ENCODE data around the gene EPAS1. TPM values are rescaled to one million over a fixed set of nuclear protein-coding genes. Genes with fewer than 3 reads are reported as not detected.

The EPAS1 gene
- polyA plus RNA-seq, 1 of the 3 experiments (the other 2 are of a cell fraction), result 69.2 TPM

GRCh38 chr2:46306988-46307655 is 9.9 kb downstream of the EPAS1 start:
- peaks cover 26 to 79% of the 10 kb centered on the region in 2 experiments; a peak in 3 of 4 replicates for H3K4me1 ChIP-seq (ENCODE audit: control insufficient read depth in 1 of 2, insufficient read depth in 2 of 2, low read depth in 1 of 2, low read length in 1 of 2)
- peaks cover 100% of the 10 kb centered on the region for H3K79me2 ChIP-seq (ENCODE audit: insufficient read depth)
- no peak overlapping the region for H3K9ac ChIP-seq
- H3F3A ChIP-seq (replicated peaks; ENCODE audit: insufficient read depth), result peaks cover 4% of the 10 kb centered on the region
- no peak for DNase-seq
- TF ChIP-seq POLR2AphosphoS5 (IDR thresholded peaks at IDR 0.05; ENCODE audit: low read depth, low read length) (no peak), USF1 (IDR thresholded peaks at IDR 0.05; ENCODE audit: borderline replicate concordance, low read depth) (no peak), SMC3 (IDR thresholded peaks at IDR 0.05; ENCODE audit: low read depth, low read length) (no peak)
- H2AFZ ChIP-seq (ENCODE audit: low read depth), result no peak overlapping the region
- no peaks in the 10 kb centered on the region for H3K9me2 ChIP-seq
- H3K27me3 ChIP-seq (ENCODE audit: insufficient read depth), result no peaks in the 10 kb centered on the region
- peaks cover 32% of the 10 kb centered on the region for H4K20me1 ChIP-seq (ENCODE audit: insufficient read depth)
- POLR2A ChIA-PET, result interaction anchor here (0.9 to 1.6 kb wide), 4 partner anchors 10 to 65 kb away, joined by 3 to 7 read pairs (median 5); partner anchors contain the start of gene EPAS1
- CTCF ChIA-PET, result interaction anchor here (0.7 to 3.3 kb wide), 8 partner anchors 8 to 296 kb away, joined by 3 to 20 read pairs (median 4); no protein-coding TSS in a partner anchor
- 89% methylated on average over 8 of the region's 8 CpGs for WGBS (ENCODE audit: low lambda C conversion rate)
- no peaks in the 10 kb centered on the region for H3K9me3 ChIP-seq
- H3K36me3 ChIP-seq (replicated peaks in 1 of 2; ENCODE audit: control insufficient read depth in 1 of 2, insufficient read depth in 2 of 2, low read length in 1 of 2), result peaks cover 0 to 11% of the 10 kb centered on the region in 2 experiments
- H3K27ac ChIP-seq (ENCODE audit: low read depth in 2 of 2, low read length in 1 of 2), result peak overlapping the region in 1 of 2 experiments; percentile 53; a peak in 1 of 4 replicates
- no peak overlapping the region for H3K4me3 ChIP-seq (ENCODE audit: low read depth in 2 of 2, low read length in 1 of 2)
- no peak overlapping the region for H3K4me2 ChIP-seq

DNA sequence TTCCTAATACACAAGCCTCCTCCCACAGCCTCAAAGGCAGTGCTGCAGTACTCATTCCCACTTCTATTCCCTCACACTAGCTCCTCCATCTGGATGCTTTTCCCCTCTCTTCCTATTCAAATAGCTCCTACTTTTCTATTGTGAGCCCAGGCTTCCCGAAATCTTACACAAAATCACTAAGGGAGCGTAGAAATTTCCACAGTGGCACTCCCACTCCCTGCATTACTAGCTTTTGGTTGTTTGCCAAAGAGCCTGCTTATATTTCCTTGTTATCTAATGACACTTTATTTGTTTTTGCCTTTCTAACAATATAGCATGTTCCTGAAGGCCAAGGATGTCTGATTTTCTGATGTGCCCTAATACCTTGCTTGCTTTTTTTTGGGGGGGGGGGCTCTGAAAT is 10.9 kb downstream of the EPAS1 start:
- Histone ChIP-seq H3K9me2 (no peaks in the 10 kb centered on the region), H3K9me3 (no peaks in the 10 kb centered on the region), H4K20me1 (ENCODE audit: insufficient read depth) (peaks cover 27% of the 10 kb centered on the region), H3K27ac (ENCODE audit: low read depth in 2 of 2, low read length in 1 of 2) (peak overlapping the region in 1 of 2 experiments; percentile 41; a peak in 1 of 4 replicates), H3K4me2 (no peak overlapping the region), H3K79me2 (ENCODE audit: insufficient read depth) (peaks cover 100% of the 10 kb centered on the region), H2AFZ (ENCODE audit: low read depth) (no peak overlapping the region), H3K4me1 (ENCODE audit: control insufficient read depth in 1 of 2, insufficient read depth in 2 of 2, low read depth in 1 of 2, low read length in 1 of 2) (peaks cover 26 to 80% of the 10 kb centered on the region in 2 experiments; a peak in 3 of 4 replicates), H3F3A (replicated peaks; ENCODE audit: insufficient read depth) (peaks cover 4% of the 10 kb centered on the region), H3K36me3 (replicated peaks in 1 of 2; ENCODE audit: control insufficient read depth in 1 of 2, insufficient read depth in 2 of 2, low read length in 1 of 2) (peaks cover 0 to 11% of the 10 kb centered on the region in 2 experiments), H3K9ac (no peak overlapping the region), H3K4me3 (ENCODE audit: low read depth in 2 of 2, low read length in 1 of 2) (no peak overlapping the region), H3K27me3 (ENCODE audit: insufficient read depth) (no peaks in the 10 kb centered on the region)
- ChIA-PET CTCF (interaction anchor here (0.6 to 3.3 kb wide), 11 partner anchors 9 to 297 kb away, joined by 3 to 20 read pairs (median 4); no protein-coding TSS in a partner anchor), POLR2A (interaction anchor here (0.9 to 1.6 kb wide), 3 partner anchors 11 to 47 kb away, joined by 4 to 7 read pairs (median 7); partner anchors contain the start of gene EPAS1)
- TF ChIP-seq EZH2phosphoT487 (IDR thresholded peaks at IDR 0.05; ENCODE audit: borderline replicate concordance, low read depth), result no peak
- no peak for TF ChIP-seq FOXM1 (IDR thresholded peaks at IDR 0.05; ENCODE audit: low read depth)
- TF ChIP-seq RFX5 (IDR thresholded peaks at IDR 0.05; ENCODE audit: low read length), result no peak
- no peak for TF ChIP-seq TEAD4 (IDR thresholded peaks at IDR 0.05; ENCODE audit: borderline replicate concordance, insufficient read depth)
- no peak for TF ChIP-seq NFIC (IDR thresholded peaks at IDR 0.05; ENCODE audit: borderline replicate concordance)
- TF ChIP-seq NRF1 (IDR thresholded peaks at IDR 0.05; ENCODE audit: low read depth, low read length), result no peak
- no peak for TF ChIP-seq YY1 (IDR thresholded peaks at IDR 0.05; ENCODE audit: low read depth)
- TF ChIP-seq SMC3 (IDR thresholded peaks at IDR 0.05; ENCODE audit: low read depth, low read length), result 0 out of 2 replicates have a peak, but pooled peaks have one; percentile 16
- TF ChIP-seq TCF12 (IDR thresholded peaks at IDR 0.05), result no peak
- no peak for TF ChIP-seq TAF1 (IDR thresholded peaks at IDR 0.05; ENCODE audit: borderline replicate concordance, low read depth, low read length)
- no peak for TF ChIP-seq JUND (IDR thresholded peaks at IDR 0.05)
- TF ChIP-seq ELF1 (IDR thresholded peaks at IDR 0.05), result no peak
- TF ChIP-seq POLR2AphosphoS5 (IDR thresholded peaks at IDR 0.05; ENCODE audit: low read depth, low read length), result no peak
- TF ChIP-seq FOXJ3 (CRISPR knock-in tag; IDR thresholded peaks at IDR 0.05), result no peak
- no peak for TF ChIP-seq EP300 (IDR thresholded peaks at IDR 0.05; ENCODE audit: borderline replicate concordance in 1 of 2, low read depth in 1 of 2, low read length in 1 of 2)
- no peak for TF ChIP-seq SIN3A (IDR thresholded peaks at IDR 0.05; ENCODE audit: borderline replicate concordance, low read depth, low read length)
- peak; percentile 28; the same call in 1 of the 2 replicates for TF ChIP-seq RAD21 (IDR thresholded peaks at IDR 0.05; ENCODE audit: low read length)
- no peak for DNase-seq
- WGBS (ENCODE audit: low lambda C conversion rate), result 88% methylated on average over 2 of the region's 2 CpGs
